ENCODE measurements around the gene DPH6.

GRCh38 chr15:35439291-35439690, 106.7 kb downstream of the DPH6 start:
- TF ChIP-seq TEAD4 (CRISPR knock-in tag; IDR thresholded peaks at IDR 0.05) (no peak), MAX (CRISPR knock-in tag; IDR thresholded peaks at IDR 0.05) (no peak), CTCF (IDR thresholded peaks at IDR 0.05) (no peak), STAT6 (CRISPR knock-in tag; conservative IDR thresholded peaks at IDR 0.05; ENCODE audit: low read depth) (no peak), ATF1 (CRISPR knock-in tag; IDR thresholded peaks at IDR 0.05) (no peak)
- TF ChIP-seq, protein P1, sequence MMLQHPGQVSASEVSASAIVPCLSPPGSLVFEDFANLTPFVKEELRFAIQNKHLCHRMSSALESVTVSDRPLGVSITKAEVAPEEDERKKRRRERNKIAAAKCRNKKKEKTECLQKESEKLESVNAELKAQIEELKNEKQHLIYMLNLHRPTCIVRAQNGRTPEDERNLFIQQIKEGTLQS (CRISPR knock-in tag; conservative IDR thresholded peaks at IDR 0.05) = no peak
